NCI-H526 (cell line): Measurements from ENCODE around the gene PRKAG2.
A peak's percentile ranks its signal among the peaks of the same experiment; 100 is the strongest.
"Not testable (repeated sequence)": the region's sequence is repeated elsewhere in the genome, so short reads cannot be mapped to it uniquely, and the experiment has no call there.

Source experiments
- DNase-seq, 2 experiments: peaks; one replicate each; lab custom pipeline; 2025; lab: John Stamatoyannopoulos, UW

Gene PRKAG2

DNA sequence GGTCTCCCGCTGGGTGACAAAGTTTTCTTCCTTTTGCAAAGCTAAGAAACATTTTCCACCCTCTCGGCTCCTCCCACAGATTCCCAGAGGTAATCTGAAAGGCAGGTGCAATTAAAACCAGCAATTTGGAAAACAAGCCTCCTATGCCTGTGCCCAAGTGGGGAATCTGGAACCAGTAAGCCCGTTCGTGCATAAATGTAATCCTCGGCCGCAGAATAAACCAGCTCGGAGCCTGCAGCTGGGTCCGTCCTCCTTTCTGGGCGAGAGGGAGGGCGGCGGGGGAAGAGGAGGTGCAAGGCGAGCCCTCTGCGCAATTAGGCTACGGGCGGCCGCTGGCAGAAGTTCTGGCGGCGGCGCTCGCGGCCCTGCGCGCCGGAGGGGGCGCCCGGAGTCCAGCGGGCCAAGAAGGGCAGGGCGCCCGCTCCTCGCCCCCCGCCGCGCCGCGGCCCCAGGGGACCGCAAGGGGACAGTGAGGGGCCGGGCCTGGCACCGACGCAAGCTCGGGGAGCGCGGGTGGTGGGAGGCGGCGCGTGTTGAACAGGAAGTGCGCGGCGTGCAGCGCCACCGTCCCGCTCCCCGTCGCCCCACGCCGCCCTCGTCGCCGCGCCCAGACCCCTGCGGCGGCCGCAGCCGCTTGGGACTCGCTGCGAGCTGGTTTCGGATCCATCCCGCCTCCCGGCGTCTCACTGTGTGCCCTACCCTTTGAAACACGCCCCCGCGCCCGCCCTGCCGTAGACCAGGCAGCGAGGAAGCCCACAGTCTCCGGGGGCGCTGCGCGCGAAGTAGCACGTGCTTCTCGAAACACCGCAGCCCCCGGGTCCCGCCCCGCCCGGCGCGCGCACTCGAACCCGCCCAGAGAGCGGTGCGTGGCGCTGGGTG lies at the start of gene PRKAG2:
Gene PRKAG2, minus strand, starts transcription at position 217 of the 879 bp plus-strand sequence. CDS start 495 bp downstream, outside the sequence.
- peak; percentile 41 to 82 for DNase-seq

DNA sequence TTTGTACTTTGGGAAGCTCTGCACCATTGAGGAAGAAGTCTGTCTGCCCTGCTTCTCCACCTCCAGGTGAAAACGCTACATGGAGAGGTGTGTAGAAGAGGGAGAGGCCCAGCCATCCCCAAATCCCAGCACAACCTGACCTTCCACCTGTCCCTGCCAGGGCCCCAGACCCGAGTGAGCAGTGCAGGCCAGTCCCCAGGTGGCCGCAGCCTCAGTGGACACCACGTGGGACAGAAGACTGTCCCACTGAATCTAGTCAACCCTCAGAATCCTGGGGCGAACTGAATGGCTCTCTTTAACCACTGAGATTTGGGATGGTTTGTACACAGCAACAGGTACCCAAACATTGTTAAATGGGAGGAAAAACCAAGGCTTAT lies 49.4 kb upstream of the PRKAG2 start:
- DNase-seq, result no peak

DNA sequence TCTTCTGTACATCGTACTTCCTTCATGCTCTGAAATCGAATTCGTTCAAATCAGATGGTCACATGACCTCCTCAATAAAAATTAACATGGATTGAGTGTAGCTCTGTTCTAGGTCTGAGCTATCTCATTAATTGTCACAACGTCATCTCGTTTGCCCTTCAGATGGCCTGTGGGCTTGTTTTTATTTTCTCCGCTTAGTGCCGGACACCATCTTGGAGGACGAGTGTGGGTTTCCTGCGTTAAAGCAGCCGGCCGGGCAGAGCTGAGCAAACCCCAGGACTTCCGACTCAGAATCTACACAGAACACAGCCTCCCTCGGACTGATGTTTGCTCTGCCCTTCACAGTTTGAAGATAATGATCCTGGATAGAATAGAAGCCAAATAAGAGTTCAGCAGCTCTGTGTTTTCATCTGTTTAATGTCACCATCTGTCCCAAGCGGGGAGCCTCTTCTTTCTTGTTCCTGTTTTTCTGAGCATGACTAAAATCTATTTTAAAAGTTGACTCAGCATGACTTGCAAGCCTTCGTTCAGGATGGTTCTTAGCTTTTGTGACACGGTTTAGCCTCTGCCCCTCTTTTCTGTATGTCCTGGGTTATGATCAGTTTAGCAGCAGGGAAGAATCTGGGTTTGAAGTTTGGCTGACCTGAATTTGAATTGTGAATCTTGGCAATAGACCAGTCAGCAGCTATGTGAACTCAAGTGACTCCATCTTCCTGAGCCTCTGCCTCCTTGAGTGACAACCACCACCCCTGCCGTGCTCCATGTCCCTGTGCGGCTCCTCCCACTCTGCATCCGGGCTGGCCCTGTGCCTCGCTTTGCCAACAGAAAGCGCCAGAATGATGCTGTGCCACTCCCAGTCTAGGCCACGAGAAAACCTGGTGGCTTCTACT lies 48.8 kb upstream of the PRKAG2 start:
- no peak for DNase-seq

DNA sequence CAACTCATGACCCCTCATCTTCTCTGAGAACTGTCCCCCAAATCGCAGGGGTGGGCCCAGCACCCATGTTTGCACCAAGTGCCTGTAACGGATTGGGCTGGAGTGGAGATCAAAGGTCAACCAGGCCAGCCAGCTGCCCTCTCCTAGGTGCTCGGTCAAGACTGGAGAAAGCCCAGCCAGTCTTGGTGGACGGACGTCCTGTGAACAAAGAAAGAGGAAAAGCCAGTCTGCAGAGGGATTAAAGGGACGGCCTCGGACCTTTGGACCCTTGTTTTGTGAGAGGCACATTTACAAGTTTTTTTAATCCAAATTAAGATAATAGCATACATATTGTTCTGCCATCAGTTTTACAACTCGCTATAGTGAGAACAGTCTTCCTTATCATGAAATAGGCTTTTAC lies 47.6 kb upstream of the PRKAG2 start:
- DNase-seq, result no peak

DNA sequence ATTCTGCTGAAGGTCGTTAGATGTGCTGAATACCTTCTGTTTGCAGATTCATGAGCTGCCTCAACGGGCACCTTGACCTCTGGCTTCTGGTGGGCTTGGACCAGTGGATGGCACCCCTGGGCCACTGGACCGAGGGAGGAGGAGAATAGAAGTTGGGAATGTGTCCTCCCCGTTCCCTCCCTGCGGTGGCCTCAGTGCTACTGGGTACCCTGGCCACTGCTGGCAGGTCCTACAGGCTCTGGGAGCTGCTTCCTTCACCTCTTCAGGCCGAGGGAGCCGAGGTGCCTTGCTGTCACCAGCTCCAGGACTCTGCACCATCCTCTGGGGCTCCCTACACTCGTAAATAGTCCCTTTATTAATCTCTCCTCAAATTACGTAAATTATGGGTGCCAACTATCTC lies 47.1 kb upstream of the PRKAG2 start:
- DNase-seq, result no peak

DNA sequence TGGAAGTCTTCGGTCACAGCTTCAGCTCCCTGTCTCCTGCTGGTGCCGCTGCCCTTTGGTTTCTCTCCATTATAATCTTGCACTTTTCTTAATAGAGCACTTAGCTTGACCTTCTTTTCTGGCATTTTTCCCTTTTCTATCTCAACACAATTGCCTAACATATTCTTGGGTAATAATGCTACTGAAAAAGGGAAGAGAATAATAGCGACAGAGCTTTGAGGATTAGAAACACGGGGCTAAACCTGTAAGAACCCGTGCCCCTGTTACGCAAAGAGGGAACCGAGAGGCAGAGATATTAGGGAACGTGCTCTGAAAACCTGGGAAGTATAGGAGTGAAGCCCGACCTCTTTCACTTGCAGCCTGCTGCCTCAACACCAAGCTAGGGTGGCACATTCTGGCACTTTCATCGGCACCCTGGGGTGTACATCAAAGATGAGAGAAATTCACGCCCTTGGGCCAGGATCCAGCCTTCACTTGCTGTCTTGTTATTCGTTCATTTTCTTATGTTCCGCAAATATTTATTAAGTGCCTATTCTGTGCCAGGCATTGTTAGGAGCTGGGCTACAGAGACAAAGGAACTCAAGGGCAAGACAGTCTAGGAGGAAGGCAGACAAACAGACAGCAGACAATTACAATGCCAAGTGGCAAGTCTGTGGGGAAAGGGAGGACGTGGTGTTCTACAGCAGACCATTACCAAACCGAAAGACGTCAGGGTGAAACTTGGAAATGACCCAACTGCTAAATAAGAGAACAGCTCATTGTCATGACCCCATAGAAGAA lies 46.4 kb upstream of the PRKAG2 start:
- DNase-seq, result no peak

DNA sequence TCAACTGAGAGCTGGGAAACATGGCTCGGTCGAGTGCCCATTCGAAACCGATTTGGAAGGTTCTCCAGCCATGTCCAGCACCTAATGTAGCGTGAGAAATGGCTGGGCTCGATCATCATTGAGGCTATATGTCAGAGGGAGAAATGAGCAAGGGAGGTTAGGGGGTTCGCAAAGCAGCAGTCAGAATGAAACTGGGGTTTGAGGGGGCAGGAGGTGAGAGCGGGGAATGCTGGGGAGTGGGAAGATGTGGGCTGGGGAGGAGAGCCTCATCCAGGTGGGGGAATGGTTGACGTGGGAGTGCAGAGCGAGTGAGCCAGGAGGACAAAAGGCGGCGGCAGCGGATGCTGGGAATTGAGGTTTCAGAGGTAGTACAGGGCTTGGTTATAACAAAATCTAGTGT lies 44.5 kb upstream of the PRKAG2 start:
- DNase-seq, result no peak

DNA sequence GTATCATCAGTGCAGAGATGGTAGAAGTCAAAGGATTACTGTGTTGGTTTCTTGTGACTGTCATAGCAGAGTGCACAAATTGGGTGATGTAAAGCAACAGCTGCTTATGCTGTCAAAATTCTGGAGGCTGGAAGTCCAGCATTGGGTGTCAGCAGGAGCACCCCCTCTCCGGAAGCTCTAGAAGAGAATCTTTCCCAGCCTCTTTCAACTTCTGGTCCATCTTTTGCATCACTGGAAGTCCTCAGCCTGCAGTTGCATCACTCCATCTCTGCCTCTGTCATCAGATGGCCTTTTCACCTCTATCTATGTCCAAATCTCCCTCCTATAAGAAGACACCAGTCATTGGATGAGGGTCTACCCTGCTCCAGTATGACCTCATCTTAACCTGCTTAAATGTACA lies 43.6 kb upstream of the PRKAG2 start:
- no peak for DNase-seq

DNA sequence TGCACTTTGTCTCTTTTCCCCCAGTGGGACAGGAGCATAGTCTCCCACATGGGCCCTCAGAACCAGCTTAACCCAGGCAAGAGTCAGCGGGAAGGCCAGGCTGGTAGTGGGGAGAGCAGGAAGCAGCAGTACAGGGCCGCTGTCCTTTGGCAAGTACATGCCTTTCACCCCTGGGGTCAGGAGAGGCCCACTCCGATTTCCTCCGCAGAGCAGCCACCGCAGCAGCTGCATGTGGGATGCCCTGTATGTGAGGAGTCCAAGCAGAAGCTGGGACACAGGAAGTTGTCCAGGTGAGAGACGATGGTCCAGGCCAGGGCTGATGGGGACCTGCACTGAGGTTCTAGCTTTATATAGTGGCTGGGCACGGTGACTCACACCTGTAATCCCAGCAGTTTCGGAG lies 42.7 kb upstream of the PRKAG2 start:
- no peak for DNase-seq

DNA sequence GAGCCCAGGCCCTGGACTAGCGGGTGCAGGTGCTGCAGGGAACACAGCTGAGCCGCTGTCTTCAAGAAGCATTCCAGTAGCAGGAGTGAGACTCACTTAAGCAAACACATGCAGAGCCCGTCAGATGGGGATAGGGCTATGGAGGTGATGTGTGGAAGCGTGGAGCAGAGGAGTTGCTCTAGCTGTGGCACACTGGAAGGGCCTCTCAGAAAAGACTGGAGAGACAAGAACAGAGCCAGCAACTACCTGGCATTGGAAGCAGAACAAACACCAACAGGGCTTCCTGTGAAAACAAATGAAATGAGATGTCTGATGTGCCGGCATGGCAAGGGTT lies 41.6 kb upstream of the PRKAG2 start:
- no peak for DNase-seq

DNA sequence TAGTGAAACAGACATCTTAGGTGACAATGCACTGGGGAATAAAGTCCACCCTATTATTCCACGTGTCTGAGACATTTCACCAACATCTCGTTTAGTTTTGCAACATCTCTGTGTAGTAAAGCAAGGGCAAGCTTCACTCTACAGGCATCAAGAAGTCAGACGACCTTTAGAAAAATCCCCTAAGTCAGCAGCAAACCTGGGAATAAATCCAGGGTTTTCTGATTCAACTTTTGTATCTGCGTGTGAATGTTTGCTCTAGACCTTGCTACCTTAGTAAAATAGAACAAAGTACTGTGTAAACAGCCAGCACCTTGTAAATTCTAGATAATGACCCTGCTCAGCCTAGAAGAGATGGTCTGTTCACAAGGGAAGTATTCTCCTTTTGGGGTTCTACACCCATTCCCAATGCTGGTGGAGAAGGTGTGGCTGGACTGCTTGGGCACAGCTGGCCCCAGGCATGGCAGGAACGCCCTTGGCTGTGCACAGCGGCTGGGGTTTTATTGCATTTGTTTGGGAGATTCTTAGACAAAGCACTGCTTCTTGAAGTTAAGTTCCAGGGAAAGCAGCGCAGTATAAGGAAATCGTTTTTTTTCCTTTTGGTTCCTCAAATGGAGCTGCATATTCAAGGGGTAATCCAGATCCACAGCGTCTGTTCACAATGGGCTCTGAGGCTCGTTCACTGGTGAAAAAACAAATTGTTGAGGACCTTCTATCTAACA lies 41.0 kb upstream of the PRKAG2 start:
- no peak for DNase-seq

DNA sequence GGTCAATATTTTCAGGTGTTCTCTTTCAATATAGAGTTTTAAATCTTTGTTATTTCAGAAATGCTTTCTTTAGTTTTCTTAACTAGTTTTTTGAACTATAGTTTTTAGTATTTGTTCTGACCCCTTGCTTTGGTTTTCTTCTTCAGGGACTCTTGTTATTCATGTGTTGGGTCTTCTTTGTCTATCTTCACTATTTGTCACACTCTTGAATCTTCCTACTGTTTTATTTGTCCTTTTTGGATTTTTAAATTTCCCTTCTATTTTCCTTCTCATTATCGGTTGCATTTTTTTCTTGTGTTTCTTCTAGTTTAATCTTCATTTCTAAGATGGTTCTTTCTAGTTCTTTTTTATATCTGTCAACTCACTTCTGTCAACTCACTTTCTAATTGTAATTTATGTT lies 37.1 kb upstream of the PRKAG2 start:
- no peak for DNase-seq

DNA sequence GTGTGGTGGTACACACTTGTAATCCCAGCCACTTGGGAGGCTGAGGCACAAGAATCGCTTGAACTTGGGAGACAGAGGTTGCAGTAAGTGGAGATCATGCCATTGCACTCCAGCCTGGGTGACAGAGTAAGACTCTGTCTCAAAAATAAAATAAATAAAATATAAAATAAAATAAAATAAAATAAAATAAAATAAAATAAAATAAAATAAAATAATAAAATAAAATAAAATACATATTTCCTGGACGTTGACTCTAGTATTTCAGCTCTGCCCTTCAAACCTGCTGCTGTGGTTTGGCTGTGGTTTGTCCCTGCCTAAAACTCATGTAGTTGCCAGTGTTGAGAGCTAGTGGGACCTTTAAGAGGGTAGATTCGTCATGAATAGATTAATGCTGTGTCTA lies 33.7 kb upstream of the PRKAG2 start:
- DNase-seq, result not testable (repeated sequence)

DNA sequence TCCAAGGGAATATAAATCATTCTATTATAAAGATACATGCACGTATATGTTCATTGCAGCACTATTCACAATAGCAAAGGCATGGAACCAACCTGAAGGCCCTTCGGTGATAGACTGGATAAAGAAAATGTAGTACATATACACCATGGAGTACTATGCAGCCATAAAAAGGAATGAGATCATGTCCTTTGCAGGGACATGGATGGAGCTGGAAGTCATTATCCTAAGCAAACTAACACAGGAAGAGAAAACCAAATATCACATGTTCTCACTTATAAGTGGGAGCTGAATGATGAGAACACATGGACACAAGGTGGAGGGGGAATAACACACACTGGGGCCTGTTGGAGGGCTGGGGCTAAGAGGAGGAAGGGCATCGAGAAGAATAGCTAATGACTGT lies 30.2 kb upstream of the PRKAG2 start:
- DNase-seq, result not testable (repeated sequence)

DNA sequence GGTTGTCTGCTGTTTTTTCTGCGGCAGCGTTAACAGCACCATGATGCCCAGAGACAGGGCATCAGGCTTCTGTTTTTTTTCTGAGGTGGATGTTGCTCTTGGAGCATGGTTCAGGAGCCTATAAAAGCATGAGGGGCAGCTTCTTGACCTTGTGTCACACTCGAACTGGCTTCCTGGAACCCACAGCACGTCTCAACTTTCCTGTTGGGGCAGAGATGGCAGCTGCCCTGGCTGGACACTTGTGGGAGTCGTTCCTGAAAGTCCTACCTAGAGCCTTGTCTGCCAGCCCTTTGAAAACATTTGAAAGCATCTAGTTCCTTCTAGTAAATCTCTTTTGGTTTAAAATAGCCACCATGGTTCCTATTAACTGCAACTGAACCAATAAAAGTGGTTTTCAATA lies 28.9 kb upstream of the PRKAG2 start:
- DNase-seq, result no peak

DNA sequence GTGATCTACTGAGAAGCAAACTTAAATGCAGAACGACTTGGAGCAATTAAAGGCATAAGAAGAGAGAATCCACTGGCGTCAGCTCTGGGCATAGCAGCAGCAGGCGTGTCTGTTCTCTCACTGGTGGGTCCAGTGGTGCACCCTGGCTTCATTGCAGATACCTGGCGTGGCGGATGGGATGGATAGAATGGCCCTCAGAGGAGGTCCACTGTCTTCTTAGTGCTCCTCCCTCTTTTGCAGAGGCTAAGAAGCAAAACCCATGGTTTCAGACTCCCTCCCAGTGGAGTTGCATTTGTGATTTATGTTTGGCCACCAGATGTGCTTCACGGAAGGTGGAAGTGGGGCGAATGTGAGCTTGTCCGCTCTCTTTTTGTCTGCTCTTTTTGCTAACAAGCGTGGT lies 28.4 kb upstream of the PRKAG2 start:
- DNase-seq, result no peak

DNA sequence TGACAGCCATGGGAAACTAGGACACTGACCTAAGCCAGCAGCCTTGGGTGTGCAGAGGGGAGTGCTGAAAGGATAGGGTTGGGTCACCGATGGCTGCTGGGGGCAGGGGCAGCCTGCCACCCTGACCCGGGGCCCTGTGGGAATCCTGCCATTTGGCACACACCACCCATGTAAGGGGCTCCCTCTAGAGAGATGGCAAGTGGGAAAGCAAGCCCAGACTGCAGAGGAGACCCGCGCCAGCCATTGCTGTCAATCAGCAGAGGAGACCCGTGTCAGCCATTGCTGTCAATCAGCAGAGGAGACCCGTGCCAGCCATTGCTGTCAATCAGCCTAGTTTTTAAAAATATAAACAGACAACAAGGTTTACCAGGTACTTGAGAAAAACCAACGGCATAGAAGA lies 27.4 kb upstream of the PRKAG2 start:
- no peak for DNase-seq

DNA sequence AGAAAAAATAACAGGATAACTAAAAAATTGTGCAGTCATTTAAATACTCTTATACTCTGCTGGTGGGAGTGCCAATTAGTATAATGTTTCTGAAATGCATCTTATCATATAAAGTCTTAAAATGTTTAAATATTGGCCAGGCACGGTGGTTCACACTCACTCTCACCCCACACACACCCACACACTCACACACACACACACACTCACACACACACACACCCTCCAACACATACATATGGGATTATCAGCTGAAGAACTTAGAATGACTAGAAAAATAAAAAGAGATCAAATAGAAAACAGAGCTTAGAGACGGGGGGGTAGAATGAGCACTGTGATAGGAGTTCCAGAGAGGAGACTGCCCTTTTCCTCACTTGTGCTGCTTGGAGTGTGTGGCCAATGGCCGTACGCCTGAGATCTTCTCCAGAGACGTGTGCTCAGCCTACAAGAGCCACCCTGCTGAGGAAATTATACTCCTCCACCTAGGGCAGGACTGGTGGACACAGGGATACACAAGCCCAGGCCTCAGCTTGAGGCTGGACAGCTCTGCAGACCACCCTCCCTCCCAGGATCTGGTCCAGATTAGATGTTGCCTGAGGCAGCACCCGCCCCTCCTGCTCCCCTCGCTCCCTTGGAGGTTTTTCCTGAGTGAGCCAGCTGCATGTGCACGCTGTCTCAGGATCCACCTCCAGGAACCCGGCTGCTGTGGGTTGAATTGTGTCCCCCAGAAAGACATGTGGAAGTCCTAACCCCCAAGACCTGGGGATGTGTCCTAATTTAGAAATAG lies 26.5 kb upstream of the PRKAG2 start:
- DNase-seq, result no peak

DNA sequence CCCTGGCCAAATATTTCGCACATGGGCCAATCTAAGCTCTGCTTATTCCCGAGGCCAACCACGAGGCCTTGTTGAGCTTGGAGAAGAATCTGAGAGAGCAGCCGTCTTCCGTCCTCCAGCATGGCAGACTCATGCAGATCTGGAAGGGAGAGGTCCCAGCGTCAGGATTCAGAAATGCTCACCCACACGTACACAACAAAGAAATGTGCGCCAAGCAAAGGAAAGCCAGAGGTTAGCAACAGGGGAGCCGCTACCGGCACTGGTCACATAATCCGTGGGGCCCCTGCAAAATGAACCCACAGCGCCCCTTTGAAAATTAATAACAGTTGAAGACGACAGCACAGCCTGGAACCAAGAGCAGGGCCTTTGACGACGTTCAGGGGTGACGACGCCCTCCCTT lies 25.4 kb upstream of the PRKAG2 start:
- DNase-seq, result no peak

DNA sequence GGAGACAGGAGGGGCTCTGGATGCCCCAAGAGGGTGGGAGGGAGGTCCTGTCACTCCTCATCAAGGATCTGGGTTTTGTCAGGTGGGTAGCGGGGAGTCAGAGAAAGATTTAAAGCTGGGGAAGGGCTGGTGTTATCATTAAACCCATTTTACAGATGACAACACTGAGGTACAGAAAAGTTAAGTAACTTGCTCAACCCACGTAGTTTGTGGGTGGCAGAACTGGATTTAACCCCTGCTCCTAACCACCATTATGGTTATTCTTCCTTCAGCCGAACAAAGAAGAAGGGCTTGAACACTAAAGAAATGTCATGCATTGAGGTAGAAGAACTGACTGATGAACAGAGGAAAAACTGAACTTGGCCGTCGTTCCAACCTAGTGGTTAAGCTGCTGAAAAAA lies 24.9 kb upstream of the PRKAG2 start:
- DNase-seq, result no peak
